Neural progenitor cell (in vitro differentiated cells): ENCODE data around the gene ADCY5. TPM values are rescaled to one million over a fixed set of nuclear protein-coding genes. Genes with fewer than 3 reads are reported as not detected.
A peak's percentile ranks its signal among the peaks of the same experiment; 100 is the strongest.

Experiments used
- DNase-seq: peaks from one replicate; pipeline ENCODE4 v3.0.0-alpha.2; 2016; ENCODE audit warnings: low spot score
- H2AFZ ChIP-seq: fragments of 200-600 bp; sonication (generic); replicated peaks from 2 replicates; pipeline ENCODE4 v1.6.1; 2016; ENCODE audit warnings: antibody characterized with exemption
- H3F3A ChIP-seq: fragments of 200-600 bp; sonication (generic); 2 replicates; pipeline ENCODE4 v1.6.1; 2016; ENCODE audit warnings: antibody characterized with exemption, low read depth
- H3K27ac ChIP-seq: fragments of 200-600 bp; sonication (generic); 2 replicates; pipeline ENCODE4 v1.5.1; 2016; ENCODE audit warnings: mild to moderate bottlenecking
- H3K27me3 ChIP-seq: fragments of 200-600 bp; sonication (generic); 2 replicates; pipeline ENCODE4 v1.6.1; 2016; ENCODE audit warnings: mild to moderate bottlenecking, moderate library complexity
- H3K36me3 ChIP-seq: fragments of 200-600 bp; sonication (generic); 2 replicates; pipeline ENCODE4 v1.5.1; 2016
- H3K4me1 ChIP-seq: fragments of 200-600 bp; sonication (generic); 2 replicates; pipeline ENCODE4 v1.6.1; 2016; ENCODE audit warnings: mixed run types
- H3K4me2 ChIP-seq: fragments of 200-600 bp; sonication (generic); 2 replicates; pipeline ENCODE4 v1.6.1; 2016
- H3K4me3 ChIP-seq: fragments of 200-600 bp; sonication (generic); 2 replicates; pipeline ENCODE4 v1.5.1; 2016
- H3K79me2 ChIP-seq: fragments of 200-600 bp; sonication (generic); 2 replicates; pipeline ENCODE4 v1.6.1; 2016; ENCODE audit warnings: low read depth
- H3K9ac ChIP-seq: fragments of 200-600 bp; sonication (generic); 2 replicates; pipeline ENCODE4 v1.6.1; 2016
- H3K9me3 ChIP-seq: fragments of 200-600 bp; sonication (generic); 2 replicates; pipeline ENCODE4 v1.5.1; 2016; ENCODE audit warnings: low read depth
- H4K20me1 ChIP-seq: fragments of 200-600 bp; sonication (generic); 2 replicates; pipeline ENCODE4 v1.6.1; 2016; ENCODE audit warnings: low read depth
- H3K27ac Mint-ChIP-seq: 3 replicates; pipeline ENCODE4 v1.8.0; 2021; ENCODE audit warnings: mixed read lengths
- H3K27me3 Mint-ChIP-seq: 2 replicates; pipeline ENCODE4 v1.8.0; 2022; ENCODE audit warnings: low read depth, mild to moderate bottlenecking, inconsistent platforms, moderate library complexity, mixed read lengths; ENCODE audit not compliant: insufficient read depth
- H3K36me3 Mint-ChIP-seq: 3 replicates; pipeline ENCODE4 v1.8.0; 2021; ENCODE audit warnings: mixed read lengths
- H3K4me1 Mint-ChIP-seq: 3 replicates; pipeline ENCODE4 v1.8.0; 2021; ENCODE audit warnings: mixed read lengths
- H3K4me3 Mint-ChIP-seq: 3 replicates; pipeline ENCODE4 v1.8.0; 2021; ENCODE audit warnings: mild to moderate bottlenecking, moderate library complexity, mixed read lengths
- H3K9me3 Mint-ChIP-seq: 3 replicates; pipeline ENCODE4 v1.8.0; 2020; ENCODE audit warnings: mixed read lengths
- EZH2 ChIP-seq: fragments of 200-600 bp; sonication (generic); IDR thresholded peaks from 2 replicates; pipeline ENCODE4 v1.6.1; 2017; ENCODE audit warnings: antibody characterized with exemption, mild to moderate bottlenecking, moderate library complexity
- EZH2phosphoT487 ChIP-seq: fragments of 200-600 bp; sonication (generic); IDR thresholded peaks from 2 replicates; pipeline ENCODE4 v1.6.1; 2017; ENCODE audit warnings: antibody characterized with exemption
- total RNA-seq: library from RNA; depleted of rRNA; stranded (reverse); fragments of >200 nt; gene quantifications from 2 replicates; pipeline ENCODE4 v1.2.3, GENCODE V29; 2015; ENCODE audit warnings: low replicate concordance
- TF ChIP-seq, protein P1 (sequence below): fragments of 200-600 bp; sonication (generic); IDR thresholded peaks from 2 replicates; pipeline ENCODE4 v1.5.1; 2017; ENCODE audit warnings: antibody characterized with exemption, mild to moderate bottlenecking

The ADCY5 gene
- total RNA-seq, 1 donor from 2014 or later = 1.6 TPM

- Mint-ChIP-seq H3K36me3 (no peaks in the 10 kb centered on the region), H3K9me3 (no peaks in the 10 kb centered on the region), H3K27me3 (no peaks in the 10 kb centered on the region), H3K4me1 (peaks cover 11% of the 10 kb centered on the region), H3K4me3 (no peak overlapping the region), H3K27ac (no peak overlapping the region)
- Histone ChIP-seq H3K36me3 (no peaks in the 10 kb centered on the region), H3K27ac (no peak overlapping the region), H3F3A (no peaks in the 10 kb centered on the region), H3K9me3 (no peaks in the 10 kb centered on the region), H3K27me3 (no peaks in the 10 kb centered on the region), H3K9ac (no peak overlapping the region), H3K4me3 (no peak overlapping the region), H4K20me1 (no peaks in the 10 kb centered on the region), H3K4me1 (no peaks in the 10 kb centered on the region), H3K79me2 (no peaks in the 10 kb centered on the region), H3K4me2 (no peak overlapping the region), H2AFZ (no peak overlapping the region)
- TF ChIP-seq, protein P1, sequence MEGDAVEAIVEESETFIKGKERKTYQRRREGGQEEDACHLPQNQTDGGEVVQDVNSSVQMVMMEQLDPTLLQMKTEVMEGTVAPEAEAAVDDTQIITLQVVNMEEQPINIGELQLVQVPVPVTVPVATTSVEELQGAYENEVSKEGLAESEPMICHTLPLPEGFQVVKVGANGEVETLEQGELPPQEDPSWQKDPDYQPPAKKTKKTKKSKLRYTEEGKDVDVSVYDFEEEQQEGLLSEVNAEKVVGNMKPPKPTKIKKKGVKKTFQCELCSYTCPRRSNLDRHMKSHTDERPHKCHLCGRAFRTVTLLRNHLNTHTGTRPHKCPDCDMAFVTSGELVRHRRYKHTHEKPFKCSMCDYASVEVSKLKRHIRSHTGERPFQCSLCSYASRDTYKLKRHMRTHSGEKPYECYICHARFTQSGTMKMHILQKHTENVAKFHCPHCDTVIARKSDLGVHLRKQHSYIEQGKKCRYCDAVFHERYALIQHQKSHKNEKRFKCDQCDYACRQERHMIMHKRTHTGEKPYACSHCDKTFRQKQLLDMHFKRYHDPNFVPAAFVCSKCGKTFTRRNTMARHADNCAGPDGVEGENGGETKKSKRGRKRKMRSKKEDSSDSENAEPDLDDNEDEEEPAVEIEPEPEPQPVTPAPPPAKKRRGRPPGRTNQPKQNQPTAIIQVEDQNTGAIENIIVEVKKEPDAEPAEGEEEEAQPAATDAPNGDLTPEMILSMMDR = peak; percentile 36
- TF ChIP-seq EZH2 = no peak
- no peak for TF ChIP-seq EZH2phosphoT487
- DNase-seq = no peak
Observed at GRCh38 chr3:123422457-123422856, 26.4 kb downstream of the ADCY5 start.

GRCh38 chr3:123421353-123422174 is 27.3 kb downstream of the ADCY5 start:
- H3K9me3 ChIP-seq = no peaks in the 10 kb centered on the region
- Mint-ChIP-seq H3K4me1 (peaks cover 11% of the 10 kb centered on the region), H3K27ac (peak overlapping the region; percentile 42), H3K27me3 (no peaks in the 10 kb centered on the region), H3K4me3 (no peak overlapping the region), H3K9me3 (no peaks in the 10 kb centered on the region), H3K36me3 (no peaks in the 10 kb centered on the region)
- H3K27ac ChIP-seq = no peak overlapping the region
- no peaks in the 10 kb centered on the region for H3K79me2 ChIP-seq
- no peaks in the 10 kb centered on the region for H3K27me3 ChIP-seq
- H3K4me3 ChIP-seq = no peak overlapping the region
- TF ChIP-seq, protein P1 = no peak
- no peak overlapping the region for H2AFZ ChIP-seq
- H4K20me1 ChIP-seq = no peaks in the 10 kb centered on the region
- no peaks in the 10 kb centered on the region for H3K36me3 ChIP-seq
- H3K4me2 ChIP-seq = no peak overlapping the region
- no peaks in the 10 kb centered on the region for H3K4me1 ChIP-seq
- no peak overlapping the region for H3K9ac ChIP-seq
- no peak for DNase-seq
- no peaks in the 10 kb centered on the region for H3F3A ChIP-seq

DNA sequence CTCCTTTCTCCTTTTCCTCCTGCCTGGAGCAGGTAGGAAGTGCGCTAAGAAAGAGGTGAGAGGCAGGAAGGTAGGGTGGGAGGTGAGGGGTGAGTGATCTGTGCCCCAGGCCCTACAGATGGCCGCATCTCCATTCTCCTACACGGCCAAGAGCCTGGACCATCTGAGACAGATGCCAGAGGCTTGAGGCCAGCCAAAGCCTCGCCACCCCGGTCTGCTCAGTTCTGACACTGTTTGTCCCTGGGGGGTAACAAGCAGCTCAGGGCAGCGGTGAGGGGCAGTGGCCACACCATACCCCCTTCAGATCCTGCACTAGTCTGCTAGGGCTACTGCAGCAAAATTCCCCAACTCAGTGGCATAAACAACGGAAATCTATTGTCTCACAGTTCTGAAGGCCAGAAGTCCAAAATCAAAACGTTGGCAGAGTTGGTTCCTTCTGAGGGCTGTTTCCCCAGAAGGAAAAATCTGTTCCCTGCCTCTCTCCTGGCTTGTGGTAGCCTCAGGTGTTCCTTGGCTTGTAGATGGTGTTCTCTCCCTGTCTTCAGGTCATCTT is 28.4 kb downstream of the ADCY5 start:
- Histone ChIP-seq H3K4me3 (no peak overlapping the region), H3K9ac (no peak overlapping the region), H4K20me1 (no peaks in the 10 kb centered on the region), H3K4me1 (peaks cover 1% of the 10 kb centered on the region), H3F3A (no peaks in the 10 kb centered on the region), H3K4me2 (no peak overlapping the region), H3K27ac (no peak overlapping the region), H3K36me3 (no peaks in the 10 kb centered on the region), H3K27me3 (no peaks in the 10 kb centered on the region), H2AFZ (no peak overlapping the region), H3K9me3 (no peaks in the 10 kb centered on the region), H3K79me2 (no peaks in the 10 kb centered on the region)
- TF ChIP-seq, protein P1 = no peak
- no peak for TF ChIP-seq EZH2
- TF ChIP-seq EZH2phosphoT487 = no peak
- H3K4me3 Mint-ChIP-seq = no peak overlapping the region
- H3K4me1 Mint-ChIP-seq = peaks cover 11% of the 10 kb centered on the region
- no peak for DNase-seq
- H3K9me3 Mint-ChIP-seq = no peaks in the 10 kb centered on the region
- no peaks in the 10 kb centered on the region for H3K36me3 Mint-ChIP-seq
- peak overlapping the region; percentile 42 for H3K27ac Mint-ChIP-seq
- no peaks in the 10 kb centered on the region for H3K27me3 Mint-ChIP-seq
